ENCODE measurements around the gene NUCB2.

DNA sequence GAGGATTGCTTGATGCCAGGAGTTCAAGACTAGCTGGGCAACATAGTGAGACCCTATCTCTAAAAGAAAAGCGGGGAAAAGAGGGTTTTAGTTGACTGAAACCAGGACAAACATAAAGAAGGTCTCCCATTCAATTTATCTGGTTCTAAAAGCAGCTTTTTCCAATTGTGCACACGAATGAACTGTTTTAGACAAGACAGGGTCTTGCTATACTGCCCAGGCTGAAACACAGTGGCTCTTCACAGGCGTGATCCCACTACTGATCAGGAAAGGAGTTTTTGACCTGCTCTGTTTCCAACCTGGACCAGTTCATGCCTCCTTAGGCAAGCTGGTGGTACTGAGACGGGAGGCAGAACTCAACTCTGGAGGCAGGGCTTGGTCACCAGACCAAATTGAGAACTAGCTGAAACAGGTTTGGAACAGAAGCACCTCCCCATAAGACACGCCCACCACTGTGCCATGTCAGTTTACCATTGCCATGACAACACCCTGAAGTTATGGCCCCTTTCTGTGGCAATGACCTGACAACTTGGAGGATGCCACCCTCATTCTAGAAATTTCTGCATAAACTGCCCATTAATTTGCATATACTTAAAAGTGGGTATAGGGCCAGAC is 2.8 kb upstream of the NUCB2 start:
- TF ChIP-seq, protein P1, sequence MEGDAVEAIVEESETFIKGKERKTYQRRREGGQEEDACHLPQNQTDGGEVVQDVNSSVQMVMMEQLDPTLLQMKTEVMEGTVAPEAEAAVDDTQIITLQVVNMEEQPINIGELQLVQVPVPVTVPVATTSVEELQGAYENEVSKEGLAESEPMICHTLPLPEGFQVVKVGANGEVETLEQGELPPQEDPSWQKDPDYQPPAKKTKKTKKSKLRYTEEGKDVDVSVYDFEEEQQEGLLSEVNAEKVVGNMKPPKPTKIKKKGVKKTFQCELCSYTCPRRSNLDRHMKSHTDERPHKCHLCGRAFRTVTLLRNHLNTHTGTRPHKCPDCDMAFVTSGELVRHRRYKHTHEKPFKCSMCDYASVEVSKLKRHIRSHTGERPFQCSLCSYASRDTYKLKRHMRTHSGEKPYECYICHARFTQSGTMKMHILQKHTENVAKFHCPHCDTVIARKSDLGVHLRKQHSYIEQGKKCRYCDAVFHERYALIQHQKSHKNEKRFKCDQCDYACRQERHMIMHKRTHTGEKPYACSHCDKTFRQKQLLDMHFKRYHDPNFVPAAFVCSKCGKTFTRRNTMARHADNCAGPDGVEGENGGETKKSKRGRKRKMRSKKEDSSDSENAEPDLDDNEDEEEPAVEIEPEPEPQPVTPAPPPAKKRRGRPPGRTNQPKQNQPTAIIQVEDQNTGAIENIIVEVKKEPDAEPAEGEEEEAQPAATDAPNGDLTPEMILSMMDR (IDR thresholded peaks at IDR 0.05): no peak
- TF ChIP-seq POLR2A (IDR thresholded peaks at IDR 0.05) (no peak), POLR2AphosphoS5 (IDR thresholded peaks at IDR 0.05) (no peak), EP300 (IDR thresholded peaks at IDR 0.05) (no peak)
